Stimulated activated CD4-positive, alpha-beta T cell treated with anti-CD3 and anti-CD28 coated beads, Interleukin-2, amount 100 ng/mL, for 4 hours (primary cell): ENCODE measurements around the gene FHIT.
"Not testable (repeated sequence)": the region's sequence is repeated elsewhere in the genome, so short reads cannot be mapped to it uniquely, and the experiment has no call there.

ENCODE experiments used
- DNase-seq: peaks from one replicate; pipeline ENCODE4 v3.0.0-alpha.2; 2020; ENCODE audit warnings: low read depth

FHIT gene

DNA sequence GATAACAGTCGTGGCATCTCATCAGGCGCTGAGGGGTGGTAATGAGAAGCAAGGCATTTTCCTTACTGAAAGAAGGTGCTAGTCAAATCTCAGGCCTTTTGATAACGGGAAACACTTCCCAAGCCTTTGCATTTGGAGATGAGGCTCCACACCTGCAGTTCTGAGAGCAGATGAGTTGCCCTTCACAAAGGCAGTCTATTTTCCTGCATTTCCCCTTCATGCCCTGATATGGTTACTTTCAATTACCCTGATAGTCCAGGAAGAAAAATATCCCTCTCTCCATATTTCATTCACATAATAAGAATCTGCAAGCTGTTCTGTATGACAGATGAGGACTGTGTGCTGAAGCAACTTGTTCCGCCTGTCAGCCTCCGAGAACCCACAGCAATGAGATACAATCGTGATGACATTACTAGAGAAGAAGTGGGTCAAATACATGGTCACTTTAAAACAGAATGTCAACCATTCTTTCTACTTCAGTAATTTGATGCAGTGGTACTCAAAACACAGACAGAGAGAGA, 25.0 kb downstream of the FHIT start:
- DNase-seq, result no peak

DNA sequence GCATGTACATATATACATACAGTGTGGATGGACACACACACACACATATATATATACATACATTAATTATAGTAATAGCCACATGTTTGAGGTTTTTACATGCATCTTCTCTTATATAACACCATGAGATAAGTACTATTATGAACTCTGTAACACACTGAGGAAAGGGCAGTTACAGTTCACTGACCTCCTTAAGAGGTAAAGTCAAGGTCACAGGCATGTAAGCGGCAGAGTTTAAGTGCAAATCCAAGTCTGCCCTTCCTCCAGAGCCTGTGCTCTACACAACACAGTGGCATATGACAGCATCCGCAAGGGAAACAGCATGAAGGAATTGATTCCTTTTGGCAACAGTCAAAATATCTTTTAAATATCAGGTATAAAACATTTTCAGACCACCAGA, 26.4 kb downstream of the FHIT start:
- DNase-seq, result no peak

DNA sequence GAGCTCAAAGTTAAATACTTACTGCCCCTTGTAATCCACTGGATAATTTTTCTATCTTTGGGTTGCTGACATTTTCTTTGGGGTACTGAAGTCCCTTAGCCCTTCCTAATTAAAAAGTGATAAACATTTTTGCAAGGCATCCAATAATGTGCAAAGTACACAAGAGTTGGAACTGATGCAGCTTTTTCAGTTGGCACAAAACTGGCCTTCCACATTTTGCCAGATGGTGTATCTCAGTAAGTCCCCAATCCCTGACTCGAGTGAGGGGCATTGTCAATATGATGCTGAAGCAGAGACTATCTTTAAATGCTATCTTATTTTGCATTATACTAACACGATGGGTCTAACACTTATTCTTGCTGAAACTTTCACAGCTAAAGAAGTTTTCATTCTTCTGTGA, 27.8 kb downstream of the FHIT start:
- no peak for DNase-seq

DNA sequence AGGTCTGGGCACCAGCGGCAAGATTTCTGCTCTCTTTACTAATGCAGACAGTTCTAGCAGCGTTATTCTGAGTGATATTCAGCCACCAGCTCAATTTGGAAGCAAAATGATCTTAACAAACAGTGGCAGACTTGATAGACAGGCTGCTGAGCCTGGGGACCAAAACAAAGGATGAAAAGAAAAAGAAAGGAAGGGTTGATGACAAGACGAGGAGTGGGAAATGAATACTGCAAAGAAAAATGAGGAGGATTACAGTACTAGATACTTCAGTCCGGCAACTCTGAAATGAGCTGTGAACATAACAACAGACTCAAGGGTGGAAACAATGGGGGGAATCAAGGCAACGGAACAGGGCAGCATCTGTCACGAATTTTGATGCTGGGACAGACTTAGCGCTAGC, 28.8 kb downstream of the FHIT start:
- no peak for DNase-seq

DNA sequence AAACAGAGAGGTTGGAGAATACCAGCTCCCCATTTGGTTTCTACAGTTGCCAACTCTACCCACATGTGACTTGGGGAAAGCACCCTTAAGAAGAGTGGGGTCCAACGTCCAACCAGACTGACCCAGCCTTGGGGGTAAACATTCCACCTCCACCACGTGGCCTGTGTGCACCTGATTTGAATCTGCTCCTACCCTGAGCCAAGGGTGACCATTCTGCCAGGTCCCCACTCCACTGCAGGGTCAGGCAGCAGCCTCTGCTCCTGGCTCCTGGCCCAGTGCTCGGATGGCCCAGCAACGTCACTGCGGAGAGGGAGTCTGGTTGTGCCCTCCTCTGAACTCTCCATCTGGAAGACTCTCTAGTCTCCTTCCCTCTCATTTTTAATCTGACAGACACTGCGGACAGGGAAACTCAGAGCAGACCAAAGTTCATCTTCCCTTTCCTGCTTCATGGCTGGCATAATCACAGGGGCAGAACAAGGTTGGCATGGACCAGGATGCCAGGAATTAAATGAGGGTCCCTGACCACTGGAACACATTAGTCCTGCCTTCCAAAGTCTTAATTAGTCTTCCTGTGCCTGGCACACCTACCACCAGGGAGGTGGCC, 29.4 kb downstream of the FHIT start:
- no peak for DNase-seq

DNA sequence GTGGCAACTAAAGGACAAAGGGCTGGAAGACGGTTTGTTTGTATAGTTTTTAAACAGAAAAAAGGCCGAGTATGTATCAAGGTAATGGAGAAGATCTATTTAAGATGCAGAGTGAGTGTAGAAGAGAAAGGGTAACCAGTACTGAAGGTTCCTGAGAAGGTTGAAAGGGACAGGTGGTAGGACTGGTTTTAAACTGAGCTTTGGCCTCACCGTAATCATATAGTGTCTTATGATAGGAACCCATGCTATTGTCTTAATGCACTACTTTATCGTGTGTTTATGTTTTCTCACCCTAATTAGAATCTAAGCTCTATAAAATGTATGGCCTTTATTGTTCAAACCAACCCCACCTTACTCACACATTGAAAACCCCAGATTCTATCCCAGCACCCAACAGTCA, 32.7 kb downstream of the FHIT start:
- no peak for DNase-seq

DNA sequence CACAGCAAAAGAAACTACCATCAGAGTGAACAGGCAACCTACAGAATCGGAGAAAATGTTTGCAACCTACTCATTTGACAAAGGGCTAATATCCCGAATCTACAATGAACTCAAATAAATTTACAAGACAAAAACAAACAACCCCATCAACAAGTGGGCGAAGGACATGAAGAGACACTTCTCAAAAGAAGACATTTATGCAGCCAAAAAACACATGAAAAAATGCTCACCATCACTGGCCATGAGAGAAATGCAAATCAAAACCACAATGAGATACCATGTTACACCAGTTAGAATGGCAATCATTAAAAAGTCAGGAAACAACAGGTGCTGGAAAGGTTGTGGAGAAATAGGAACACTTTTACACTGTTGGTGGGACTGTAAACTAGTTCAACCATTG, 35.1 kb downstream of the FHIT start:
- not testable (repeated sequence) for DNase-seq

DNA sequence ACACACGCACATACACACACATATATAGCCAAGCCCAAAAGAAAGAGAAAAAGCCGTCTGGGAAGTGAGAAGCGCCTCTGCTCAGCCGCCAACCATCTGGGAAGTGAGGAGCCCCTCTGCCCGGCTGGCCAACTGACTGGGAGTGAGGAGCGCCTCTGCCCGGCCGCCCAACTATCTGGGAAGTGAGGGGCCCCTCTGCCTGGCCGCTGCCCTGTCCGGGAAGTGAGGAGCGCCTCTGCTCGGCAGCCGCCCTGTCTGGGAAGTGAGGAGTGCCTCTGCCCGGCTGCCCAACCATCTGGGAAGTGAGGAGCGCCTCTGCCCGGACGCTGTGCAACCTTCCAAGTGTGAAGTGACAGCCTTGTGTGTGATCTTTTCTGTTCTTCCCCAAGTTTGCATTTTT, 49.2 kb downstream of the FHIT start:
- no peak for DNase-seq

DNA sequence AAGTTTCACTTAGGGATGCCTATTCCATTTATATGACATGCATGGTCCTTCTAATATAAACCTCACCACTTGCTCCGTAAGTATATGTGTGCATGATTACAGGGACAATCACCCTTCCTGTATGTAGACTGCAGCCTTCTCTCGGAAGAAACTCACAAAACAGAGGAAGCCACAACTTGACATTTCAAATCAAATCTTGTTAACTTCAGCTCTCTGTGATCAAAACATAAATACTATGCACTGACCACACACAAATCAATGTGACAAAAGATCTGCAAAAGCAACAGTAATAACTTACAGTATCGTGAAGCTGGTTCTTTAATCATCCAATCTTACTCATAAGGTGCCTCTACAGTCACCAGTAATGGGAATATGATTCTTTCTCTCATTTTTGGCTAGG, 50.2 kb downstream of the FHIT start:
- DNase-seq, result no peak

DNA sequence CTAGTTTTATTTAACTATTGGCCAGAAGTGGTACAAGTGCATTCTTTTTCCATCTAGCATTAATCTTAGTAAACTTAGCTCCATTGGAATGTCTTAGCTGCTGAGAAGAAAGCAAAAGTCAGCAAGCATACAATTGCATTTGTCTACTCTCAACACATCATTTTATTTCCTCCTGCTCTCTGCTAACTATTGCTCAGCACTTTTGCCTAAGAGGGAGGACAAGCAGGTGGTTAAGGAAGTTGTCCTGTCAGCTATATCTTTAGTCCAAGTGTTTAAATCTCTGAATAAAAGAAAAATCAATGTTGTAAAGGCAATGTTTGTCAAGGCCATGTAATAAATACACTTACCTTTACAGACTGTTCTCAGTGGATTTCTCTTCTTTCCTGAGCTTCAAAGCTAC, 51.0 kb downstream of the FHIT start:
- DNase-seq, result no peak

DNA sequence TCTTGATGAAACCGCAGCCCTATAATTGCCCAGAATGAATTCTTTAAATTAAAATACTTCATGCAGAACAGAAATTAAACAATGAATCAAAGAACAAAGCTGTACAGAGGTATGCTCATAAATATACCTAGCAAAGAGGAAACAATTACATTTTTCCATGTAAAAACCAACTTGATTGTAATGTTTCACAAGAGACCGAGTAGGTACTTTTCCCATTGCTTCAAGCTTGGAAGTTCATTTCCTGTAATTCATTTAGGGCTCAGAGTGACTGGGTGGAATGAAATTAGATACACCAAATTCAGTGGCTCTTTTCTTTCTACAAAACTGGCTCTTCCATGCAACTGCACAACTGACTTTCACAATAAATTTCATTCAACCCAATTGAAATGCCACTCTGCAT, 51.4 kb downstream of the FHIT start:
- no peak for DNase-seq

DNA sequence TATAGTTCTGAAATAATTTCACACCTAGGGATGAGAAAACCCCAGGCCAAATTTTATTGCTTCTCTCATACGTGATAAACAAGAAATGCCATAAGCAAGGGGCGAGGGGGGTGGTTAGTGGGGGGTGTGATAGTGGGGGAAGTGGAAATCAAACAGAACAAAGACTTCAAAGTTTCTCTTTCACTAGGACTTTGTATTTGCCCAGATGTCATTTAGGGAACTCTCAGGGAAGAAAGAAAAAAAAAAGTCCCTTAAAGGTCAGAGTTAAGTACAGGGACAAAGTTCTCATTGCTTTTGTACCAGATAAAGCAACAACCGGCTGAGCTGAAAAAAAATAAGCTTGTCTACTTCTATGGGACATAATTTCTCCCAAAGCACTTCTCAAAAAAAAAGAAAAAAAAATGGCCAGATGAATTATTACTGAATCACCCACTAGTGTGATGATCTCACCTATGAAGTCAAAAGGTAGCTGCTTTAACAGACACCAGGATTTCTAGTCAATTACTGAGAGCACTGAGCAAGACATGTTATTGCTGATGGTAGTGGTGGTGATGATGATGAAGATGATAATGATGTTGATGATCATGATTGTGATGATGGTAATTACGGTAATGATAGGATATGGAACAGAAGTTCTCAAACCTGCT, 56.2 kb downstream of the FHIT start:
- DNase-seq, result no peak

DNA sequence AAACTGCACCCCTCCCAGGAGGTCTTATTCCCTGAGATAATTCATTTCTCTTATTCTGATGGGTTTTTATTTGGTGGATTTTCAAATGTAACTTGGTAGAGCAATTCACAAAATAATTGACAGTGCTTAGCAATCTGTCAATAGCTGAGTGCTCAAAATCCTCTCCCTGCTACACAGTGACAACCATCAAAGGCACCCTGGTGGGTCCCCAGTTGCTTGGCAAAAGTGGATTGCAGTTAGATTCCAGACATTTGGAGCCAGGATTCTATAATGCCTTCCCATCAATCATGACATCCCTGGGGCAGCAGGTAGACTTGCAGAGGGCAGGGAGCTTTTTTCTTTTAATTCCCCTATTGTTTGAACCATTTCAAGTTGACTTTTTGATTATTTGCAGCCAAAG, 59.0 kb downstream of the FHIT start:
- DNase-seq, result no peak

DNA sequence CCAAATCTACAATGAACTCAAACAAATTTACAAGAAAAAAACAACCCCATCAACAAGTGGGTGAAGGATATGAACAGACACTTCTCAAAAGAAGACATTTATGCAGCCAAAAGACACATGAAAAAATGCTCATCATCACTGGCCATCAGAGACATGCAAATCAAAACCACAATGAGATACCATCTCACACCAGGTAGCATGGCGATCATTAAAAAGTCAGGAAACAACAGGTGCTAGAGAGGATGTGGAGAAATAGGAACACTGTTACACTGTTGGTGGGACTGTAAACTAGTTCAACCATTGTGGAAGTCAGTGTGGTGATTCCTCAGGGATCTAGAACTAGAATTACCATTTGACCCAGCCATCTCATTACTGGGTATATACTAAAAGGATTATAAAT, 61.0 kb downstream of the FHIT start:
- not testable (repeated sequence) for DNase-seq

DNA sequence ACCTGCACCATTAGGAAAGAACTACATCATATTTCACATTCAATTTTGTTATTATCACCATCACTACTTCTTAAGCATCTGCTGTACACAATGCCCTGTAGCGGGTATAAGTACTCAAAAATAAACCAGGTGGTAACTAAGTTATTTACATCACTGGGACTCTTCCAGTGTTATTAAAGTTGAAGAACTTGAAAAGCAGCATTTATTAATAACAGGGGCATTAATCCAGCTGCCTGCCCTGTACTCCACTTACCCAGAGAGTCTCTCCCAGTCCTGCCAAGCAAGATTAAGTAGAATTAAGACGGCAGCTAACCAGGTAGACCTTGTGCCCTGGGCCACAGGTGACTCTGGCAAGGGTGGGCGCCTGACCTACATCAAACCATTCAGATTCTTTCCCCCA, 65.2 kb downstream of the FHIT start:
- no peak for DNase-seq

DNA sequence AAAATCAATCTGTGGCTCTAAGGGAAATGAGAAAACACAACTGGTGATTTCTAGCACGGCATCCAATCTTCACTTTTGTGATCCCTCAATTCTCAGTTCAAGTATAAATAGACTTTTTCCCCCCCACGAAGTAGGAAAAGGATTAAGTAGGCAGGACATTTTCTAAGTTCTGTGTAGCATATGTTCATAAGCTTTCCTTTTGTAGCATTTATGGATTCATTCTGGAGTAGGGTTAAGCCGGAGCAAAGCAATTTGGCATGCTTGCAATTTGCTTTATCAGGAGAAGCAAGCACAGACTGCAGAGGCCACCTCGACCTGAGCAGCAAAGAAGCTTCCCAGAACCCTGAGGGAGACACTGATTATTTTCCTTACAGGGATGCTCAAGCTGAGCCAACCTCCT, 66.3 kb downstream of the FHIT start:
- no peak for DNase-seq

DNA sequence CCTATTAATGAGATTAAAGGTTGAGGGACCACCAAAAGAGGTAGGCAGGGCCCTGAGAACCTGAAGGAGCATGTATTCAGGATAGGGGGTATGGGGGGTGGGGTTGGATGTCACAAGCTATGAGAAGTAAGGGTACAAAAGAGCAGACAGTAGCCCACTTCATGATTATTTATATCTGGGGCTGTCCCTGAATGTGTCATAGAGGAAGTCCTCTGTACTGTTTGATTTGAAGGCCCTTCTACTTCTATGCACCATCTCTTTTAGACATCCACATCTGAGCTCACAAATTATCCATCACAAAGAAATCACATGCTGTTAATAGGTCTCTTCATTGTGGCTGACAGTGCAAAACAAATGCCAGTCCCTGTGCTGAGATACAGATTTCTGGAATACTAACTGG, 68.6 kb downstream of the FHIT start:
- DNase-seq, result no peak

DNA sequence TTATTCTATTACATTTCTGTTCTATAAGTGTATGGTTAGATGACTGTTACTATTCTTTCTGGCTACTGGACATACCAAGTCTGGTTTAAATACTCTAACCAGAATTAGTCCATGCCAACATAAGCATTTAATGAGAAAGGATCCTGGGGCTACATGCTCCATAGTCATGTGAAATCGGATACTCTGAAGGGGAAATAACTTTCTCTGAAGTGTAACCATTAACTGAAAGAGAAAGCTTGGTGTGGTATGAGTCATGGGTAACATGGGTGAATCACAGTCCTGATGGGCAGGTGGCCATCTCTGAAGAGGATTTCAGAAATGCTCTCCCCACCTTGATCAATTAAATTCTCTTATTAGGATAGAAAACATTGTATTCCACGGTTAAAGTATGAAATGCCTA, 69.4 kb downstream of the FHIT start:
- no peak for DNase-seq

DNA sequence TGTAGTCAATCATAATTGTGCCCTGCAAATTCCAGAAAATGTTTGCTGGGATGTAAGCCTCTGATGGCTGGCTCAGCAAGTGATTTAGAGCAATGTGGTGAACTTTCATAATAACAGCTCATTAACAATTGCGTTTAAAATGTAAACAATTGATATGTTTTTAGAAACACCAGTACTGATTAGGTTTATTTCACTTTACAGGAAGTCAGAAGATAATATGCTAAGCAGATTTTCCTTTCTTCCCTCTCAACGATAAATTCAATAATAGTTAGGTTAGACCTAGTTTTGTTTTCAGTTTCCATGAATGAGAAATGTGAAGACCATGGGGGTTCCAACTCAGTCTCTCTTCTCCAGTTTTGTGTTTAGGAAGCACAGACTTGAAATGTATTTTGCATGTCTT, 71.0 kb downstream of the FHIT start:
- no peak for DNase-seq

DNA sequence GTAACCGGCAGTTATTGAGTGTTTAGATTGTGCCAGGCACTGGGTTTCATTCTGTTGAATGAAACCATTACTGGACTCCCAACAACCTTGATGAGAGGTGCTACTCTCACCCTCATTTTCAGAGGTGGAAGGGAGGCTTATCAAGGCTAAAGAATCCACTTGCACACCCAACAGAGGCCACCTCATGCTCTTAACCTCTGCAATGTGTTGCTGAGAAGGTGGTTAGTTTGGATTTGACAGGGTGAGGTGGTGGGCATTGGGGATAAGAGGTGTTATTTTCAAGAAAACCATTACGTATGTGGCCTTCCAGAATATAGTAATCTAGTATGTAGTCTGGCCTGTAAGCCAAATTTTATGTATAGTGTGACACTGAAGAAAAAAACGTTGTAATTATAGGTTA, 73.1 kb downstream of the FHIT start:
- no peak for DNase-seq

DNA sequence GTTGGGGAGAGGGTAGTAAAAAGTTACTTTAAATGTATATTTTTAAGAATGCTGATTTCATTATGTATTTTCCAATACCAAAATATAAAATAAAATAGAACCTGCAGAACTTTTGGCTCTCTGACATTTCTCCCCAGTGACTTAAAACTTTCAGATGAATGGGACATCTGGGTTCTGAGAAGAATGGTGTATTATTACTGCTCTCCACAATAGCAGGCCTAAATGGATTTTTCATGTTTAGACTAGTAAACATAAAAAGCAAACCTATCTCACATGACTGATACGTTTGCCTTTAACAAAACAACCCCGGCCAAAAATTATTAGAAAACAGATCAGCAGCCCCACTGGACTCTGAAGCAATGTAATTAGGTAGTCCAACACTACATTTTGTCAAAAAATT, 73.8 kb downstream of the FHIT start:
- no peak for DNase-seq

DNA sequence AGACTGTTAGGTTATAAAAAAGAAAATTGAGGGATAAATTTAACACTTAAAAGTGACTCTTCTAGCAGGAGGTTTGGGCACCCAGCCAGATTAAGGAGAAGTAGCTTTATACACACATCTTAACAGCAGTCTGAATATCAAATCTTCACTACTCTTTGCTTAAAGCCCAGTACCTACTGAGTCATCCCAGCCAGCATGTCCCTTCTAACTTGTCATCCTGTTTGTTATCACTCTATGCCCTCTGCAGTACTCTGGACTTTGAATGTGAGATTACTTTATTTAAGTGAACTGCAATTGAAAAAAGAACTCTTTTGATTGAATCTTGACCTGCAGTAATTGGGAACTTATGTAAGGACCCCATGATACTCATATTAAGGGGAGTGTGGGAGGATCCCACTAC, 77.6 kb downstream of the FHIT start:
- DNase-seq, result no peak

DNA sequence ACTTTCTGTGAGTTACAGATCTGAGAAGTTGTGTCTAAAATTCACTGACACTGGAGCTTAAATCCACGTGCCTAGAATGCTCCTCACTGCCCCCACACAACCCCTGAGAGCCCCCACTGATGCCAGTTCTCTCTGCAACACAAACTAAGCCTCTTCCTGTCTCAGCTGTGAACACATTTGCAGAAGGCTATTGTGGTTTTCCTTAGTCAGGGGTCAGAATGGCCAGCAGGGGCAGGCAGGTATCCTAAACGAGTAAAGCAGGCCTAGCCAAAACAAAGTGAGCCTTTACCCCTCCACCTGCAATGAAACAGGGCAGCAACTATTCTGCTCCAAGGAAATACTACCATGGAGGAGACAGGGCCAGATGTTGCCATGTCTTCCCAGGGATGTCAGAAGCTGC, 78.6 kb downstream of the FHIT start:
- DNase-seq, result no peak

DNA sequence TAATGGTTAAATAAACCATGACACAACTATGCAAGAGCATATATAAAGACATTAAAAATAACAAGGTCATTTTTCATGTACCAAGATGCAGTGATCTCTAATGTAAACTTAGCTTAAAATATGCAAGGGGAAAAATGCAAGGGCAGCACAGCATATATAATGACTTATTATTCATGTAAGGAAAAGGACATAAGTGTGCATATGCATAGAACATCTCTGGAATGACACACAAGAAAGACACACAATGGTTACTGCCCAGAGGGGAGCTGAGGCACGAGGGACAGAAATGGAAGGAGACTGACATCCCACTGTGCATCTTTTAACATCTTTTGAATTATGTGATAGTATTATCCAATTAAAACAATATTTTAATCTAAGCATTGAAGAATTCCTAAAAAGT, 79.0 kb downstream of the FHIT start:
- DNase-seq, result no peak
